NOMO-1 (cell line): ENCODE measurements around the gene TMEM269.
A peak's percentile ranks its signal among the peaks of the same experiment; 100 is the strongest.

Experiments used
- DNase-seq, 2 experiments: peaks; one replicate each; lab custom pipeline; 2025; ENCODE audit not compliant: unreplicated experiment in 2 of 2; lab: John Stamatoyannopoulos, UW

Gene TMEM269

DNA sequence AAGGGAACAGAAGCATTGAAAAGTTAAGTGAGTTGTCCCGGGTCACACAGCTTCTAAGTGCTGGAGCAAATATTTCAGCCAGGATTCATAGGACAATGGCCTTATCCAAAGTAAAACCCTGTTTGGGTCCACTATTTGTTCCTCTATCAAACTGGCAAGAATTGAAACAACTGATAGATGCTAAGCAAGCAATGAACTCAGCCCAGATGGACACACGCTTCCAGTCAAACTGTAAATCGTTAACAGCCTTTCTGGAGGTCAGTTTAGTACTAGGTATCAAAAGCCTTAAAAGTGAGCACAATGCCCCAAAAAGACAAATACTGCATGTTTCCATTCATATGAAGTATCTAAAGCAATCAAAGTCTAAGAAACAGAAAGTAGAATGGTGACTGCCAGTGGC is 33.2 kb downstream of the TMEM269 start:
- no peak for DNase-seq

DNA sequence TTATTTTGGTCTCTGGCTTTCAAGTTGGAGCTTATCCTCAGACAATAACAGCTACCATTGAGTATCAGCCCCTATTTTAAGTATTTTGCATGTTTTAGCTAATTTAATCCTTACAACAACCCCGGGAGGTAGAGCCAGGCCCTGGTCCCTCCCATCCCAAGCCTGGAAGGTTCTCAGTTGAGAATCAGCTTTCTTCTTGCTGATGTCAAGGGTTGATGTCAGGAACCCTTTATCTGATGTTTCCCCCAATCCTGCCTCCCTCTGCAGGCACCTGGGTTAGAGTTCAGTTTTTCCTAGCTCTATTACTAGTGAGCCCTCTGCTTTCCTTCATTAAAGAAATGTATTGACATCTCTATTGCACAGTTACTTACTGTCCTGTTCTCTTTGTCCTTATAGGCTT is 36.0 kb downstream of the TMEM269 start:
- no peak for DNase-seq

DNA sequence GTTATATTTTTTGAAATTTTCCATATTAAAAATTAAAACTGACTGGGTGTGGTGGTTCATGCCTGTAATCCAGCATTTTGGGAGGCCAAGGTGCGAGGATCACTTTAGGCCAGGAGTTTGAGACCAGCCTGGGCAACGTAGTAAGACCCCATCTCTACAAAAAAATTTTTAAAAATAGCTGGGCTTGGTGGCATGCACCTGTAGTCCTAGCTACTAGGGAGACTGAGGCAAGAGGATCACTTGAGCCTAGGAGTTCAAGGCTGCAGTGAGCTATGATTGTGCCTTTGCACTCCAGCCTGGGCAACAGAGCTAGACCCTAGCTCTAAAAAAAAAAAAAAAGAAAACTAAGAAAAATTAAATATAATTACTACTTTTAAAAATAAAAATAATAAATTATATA is 36.9 kb downstream of the TMEM269 start:
- DNase-seq = no peak

DNA sequence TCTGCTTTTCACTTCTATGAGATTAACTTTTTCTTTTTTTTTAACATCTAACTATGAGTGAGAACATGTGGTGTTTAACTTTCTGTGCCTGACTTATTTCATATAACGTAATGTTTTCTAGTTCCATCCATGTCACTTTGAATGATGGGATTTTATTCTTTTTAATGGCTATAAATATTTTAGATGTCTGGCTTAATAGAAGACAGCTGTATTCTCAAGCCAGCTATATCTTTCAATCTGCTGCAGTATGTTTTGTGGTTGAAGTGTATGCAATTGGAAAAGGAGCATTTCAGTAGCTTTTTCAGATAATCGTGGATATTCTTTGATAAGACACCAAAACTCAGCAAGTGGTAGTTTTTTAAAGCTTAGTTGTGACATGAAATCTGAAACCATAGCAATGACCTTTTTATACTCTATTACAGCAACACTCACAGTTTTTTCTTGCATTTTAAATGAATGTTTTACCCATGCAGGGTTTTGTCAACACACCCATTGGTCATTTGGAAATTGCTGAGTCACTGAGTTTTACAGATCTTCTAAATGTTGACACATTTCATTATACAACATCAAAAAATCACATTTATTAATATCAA is 38.1 kb downstream of the TMEM269 start:
- DNase-seq = no peak

DNA sequence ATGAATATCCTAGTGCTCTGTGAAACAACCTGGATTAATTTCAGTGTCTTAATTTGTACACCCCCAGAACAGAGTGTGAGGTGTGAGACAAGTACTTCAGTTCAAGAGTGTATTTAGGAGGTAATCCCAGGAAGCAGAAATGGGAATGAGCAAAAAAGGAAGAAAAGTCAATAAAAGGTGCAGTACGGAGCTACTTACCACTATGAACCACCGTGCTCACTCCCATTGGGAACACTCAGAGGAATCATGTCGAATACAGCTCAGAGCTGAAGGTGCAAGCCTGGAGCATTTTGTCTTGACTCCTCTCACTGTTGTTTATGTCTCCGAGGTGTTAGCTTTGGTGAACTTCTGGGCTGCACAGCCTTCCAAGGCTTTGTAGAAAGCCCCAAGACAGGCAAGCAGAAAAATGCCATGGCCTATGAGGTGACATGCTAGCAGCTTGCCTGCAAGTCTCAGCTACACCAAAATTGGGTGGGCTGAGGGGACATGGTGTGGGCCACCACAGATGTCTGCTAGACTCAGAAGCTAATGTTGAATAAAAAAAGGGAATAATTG is 39.8 kb downstream of the TMEM269 start:
- no peak for DNase-seq

DNA sequence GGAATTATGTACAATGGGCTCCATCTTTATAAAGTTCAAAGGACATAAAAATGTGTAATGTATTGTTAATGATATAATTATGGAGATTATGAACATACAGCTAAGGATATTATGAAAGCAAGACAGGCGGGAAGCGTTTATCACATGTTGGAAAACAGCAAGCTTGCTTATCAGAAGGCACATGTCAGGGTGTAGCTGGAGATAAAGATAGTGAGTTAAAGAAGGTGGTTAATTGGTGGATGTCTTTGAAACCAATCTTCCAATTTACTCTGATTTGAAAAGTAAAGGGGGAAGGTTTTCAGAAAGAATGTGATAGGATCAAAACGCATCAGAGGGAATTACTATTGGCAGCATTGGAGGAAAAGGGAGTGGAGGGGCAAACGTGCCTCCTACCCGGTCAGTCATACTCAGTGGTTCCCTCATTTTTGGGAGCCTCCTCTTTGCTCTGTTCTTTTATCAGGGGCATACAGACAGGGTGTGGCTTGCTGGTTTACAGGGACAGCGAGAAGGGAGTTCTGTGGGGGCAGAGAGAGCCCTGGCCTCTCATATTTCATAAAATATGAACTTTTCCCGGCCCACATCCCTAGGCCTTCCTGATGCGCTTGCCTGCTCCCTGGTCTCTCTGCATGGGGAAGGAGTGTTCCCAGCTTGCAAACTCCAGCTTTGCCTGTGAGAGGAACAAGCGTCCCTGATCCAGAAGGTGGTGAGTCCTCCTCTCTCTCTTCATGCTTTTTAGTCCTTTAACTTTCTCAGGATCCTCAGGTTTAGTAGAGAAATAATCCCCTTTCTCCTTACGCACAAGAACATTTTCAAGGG is 40.5 kb downstream of the TMEM269 start:
- no peak for DNase-seq

DNA sequence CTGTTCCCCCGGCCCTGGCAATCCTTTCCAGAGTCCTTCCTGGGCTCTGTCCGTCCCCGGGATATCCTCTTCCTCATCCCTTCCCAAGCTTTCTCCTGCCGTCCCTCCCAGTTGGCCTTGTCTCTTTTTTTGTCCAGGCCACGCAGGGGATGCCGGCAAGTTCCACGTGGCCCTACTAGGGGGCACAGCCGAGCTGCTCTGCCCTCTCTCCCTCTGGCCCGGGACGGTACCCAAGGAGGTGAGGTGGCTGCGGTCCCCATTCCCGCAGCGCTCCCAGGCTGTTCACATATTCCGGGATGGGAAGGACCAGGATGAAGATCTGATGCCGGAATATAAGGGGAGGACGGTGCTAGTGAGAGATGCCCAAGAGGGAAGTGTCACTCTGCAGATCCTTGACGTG is 45.8 kb downstream of the TMEM269 start:
- DNase-seq = no peak

DNA sequence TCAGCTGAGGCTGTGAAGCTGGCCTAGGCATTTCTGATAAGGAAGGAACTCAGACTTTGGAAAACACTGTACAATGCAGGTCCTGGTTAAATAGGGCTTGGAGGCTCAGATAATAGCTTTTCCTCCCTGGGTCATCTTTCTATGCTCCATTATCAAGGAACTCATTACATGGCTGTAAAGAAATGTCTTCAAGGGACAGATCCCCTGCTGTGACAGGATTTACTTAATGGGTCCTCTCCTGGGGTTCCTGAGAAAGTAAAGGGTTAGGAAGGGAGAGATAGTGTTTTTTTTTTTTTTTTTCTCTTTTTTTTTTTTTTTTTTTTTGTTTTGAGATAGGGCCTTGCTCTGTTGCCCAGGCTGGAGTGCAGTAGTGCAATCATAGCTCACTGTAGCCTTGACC is 46.5 kb downstream of the TMEM269 start:
- no peak for DNase-seq

DNA sequence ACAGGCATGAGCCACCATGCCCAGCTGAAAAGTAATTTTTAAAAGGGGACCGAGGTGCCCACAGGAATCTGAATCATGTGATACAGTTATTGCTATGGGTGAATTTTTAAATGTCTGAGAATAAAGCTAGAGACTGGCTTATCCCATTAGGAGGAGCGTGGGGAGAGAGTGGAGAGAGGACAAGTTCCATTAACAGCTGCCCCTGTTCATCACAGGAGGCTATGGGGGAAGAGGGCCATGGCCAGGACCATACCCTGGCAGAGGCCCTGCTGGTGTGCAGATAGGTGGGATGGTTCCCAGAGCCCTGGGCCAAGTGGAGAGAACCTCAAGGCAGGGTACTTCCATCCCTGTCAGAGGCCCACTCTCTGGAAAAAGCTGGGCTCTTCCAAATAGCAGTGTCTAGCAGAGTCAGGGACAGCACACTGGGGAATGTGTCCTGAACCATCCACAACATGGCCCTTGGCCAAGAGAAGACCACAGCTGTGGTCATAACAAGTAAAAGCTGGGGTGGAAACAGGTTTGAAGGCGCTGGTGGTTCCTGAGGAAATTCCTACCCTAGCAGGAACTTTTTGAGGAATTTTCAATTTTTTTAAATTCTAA is 48.0 kb downstream of the TMEM269 start:
- DNase-seq = no peak

DNA sequence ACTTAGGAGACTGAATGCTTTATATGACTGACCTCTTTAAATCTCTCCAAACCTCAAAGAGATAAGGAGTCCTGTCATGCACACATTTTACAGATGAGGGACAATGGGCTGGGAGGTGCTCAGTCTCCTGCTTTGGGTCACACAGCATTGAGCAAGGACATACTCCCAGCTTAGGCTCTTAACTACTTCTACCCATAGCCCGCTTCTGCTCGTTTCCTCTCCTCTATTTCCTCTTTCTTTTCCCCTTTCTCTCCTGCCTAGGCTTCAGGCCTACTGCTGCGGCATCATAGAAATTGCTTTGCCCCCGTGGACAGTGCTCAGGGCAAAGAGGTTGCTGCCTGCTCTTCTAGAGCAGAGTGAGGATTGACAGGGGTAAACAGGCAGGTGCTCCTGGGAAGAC is 49.2 kb downstream of the TMEM269 start:
- DNase-seq = peak; percentile 51 to 63

DNA sequence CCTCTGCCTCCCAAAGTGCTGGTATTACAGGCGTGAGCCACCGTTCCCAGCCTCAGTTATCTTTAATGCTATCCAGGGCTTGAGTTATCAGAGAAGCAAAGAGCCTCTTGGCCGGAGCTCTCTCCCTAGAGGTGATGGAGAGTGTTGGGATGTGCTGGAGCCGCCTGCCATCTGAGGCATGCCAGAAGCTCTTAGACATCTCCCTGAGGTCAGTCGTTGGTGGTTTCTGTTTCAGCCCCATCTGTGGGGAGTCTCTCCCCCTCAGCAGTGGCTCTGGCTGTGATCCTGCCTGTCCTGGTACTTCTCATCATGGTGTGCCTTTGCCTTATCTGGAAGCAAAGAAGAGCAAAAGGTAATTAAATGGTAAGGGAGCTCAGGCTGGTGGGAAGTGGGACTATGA is 50.0 kb downstream of the TMEM269 start:
- no peak for DNase-seq

DNA sequence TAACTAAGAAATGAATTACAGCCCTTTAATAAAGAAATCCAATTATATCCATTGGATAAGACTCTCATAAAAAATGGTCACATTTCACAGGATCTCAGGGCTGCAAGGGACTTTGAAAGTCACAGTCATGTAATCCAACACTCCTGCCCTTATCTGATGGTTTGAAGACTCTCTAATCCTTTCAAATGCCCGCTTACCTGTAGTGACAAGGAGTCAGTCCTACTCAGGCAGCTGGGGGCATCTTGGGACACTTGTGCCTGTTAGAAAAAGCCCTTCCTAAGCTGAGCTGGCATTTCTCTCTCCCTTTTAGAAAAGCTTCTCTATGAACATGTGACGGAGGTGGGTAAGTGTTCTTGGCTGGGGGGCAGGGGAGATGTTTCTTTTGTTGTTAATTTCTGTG is 50.6 kb downstream of the TMEM269 start:
- no peak for DNase-seq

DNA sequence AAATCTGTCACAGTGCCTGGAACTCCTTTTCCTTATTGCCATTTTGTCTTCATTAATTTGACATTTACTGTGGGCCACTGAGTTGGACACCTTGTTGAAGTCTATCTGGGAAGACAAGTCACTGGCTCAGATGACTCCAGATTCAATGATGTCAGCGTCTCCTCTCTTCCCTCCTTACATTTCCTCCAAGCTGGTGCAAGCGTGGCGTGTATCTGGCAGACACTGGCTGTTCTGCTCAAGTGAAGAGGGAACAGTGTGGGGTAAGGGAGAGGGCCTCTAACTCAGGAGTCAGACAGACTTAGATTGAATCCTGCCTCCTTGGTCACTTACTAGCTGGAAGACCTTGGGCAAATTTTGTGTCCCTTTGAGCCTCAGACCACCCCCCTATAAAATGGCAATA is 52.9 kb downstream of the TMEM269 start:
- no peak for DNase-seq

DNA sequence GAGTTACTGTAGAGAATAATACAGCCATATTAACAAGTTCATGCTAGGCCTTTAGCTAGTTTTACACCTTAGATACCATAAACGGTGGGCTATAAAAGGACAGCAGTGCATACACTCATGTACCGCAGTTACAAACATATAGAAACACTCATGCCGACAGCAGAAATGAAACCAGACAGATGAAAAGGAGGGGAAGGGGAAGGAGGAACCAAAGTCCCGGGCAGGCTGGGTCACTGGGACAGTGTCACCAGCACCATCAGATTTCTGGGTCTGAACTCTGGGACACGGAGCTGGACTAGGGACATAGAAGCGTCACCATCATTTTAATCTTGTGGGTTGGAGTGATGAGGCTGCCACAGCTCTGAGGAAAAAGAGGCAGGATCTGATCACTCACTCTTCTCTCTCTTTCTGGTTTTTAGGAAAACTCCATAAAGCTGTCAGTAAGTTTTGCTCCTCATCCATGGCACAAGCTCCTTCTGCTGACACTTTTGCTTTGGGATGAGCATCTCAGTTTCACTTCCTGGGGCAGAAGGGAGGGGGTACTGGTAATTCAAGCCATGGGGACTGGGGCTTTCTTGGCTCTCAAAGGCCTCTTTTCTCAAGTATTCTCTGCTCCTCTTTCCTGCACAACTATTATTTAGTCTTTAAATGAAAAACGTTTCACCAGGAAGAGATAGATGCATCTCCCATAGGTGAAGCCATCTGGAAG is 53.8 kb downstream of the TMEM269 start:
- peak in 1 of 2 experiments; percentile 22 for DNase-seq

DNA sequence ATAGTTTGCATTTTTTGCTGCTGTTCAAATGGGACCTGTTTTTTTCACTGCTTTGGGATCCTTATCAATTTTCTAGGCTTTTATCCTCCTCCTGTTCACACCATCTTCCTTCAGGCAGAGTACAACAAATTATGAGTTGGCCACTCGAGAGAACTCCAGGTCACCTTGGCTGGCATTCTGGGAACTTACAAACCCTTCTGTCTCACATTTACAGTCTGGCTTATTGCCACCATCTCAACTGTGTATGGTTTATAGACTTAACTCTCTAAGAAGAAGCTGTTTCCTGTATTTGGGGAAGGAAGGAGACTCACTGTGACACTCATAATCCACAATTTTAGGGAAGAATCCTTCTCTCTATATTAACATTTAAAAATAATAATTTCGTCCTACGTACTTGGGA is 56.2 kb downstream of the TMEM269 start:
- DNase-seq = no peak

DNA sequence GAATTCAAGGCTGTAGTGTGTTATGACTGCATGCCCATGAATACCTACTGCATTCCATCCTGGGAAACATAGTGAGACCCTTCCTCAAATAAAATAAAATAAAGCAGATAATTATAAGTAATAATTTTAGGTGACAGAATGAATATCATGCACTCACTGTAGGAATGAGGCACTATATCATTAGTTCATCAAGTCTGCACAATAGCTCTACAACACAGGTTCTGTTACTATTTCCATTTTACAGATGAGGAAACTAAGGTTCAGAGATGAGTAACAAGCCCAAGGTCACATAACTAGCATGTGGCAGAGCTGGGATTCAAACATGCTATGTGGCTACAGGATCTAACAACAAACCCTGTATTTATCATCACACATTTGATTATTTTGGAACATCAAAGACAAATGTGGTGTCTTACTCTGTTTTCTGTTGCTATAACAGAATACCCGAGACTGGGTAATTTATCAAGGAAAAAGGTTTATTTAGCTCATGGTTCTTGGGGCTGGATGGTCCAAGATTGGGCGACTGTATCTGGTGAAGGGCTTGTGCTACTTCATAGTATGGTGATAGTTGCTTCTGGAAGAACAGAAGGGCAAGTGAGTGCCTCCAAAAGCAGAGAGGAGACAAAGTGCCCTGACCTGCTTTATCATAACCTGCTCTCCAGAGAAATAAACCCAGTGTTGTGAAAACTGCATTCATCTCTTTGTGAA is 56.8 kb downstream of the TMEM269 start:
- DNase-seq = no peak

DNA sequence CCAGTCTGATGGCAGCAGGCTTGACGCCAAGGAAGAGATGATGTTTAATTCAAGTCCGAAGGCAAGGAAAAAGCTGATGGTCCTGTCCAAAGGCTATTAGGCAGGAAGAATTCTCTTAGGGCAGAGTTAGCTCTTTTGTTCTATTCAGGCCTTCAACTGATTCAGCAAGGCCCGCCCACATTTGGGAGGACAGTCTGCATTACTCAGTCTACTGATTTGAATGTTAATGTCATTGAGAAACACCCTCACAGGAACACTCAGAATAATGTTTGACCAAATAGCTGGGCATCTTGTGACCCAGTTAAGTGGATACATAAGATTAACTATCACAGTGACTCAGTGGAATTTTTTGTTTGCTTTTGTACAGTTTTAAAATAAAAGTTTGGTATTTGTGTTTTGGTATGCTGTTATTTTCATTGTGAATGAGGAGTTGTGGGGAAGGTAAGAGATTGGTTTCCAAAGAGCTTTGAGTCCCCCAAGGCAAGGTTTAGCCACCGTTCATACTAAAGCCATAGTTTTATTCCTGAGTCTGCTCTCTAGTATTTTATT is 59.9 kb downstream of the TMEM269 start:
- no peak for DNase-seq

DNA sequence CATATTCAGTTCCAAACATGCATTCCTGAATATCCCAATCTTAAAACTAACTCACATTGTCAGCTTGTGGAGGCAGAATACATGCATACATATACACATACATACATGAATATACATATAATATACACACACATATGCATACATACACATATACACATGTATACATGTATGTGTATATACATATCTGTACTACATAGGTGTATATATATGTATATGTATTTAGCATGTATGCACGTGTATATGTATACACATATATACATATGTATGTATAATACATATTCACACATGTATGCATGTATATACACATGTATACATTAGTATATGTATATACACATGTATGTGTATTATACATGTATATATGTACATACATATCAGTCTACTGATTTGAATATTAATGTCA is 60.4 kb downstream of the TMEM269 start:
- no peak for DNase-seq

DNA sequence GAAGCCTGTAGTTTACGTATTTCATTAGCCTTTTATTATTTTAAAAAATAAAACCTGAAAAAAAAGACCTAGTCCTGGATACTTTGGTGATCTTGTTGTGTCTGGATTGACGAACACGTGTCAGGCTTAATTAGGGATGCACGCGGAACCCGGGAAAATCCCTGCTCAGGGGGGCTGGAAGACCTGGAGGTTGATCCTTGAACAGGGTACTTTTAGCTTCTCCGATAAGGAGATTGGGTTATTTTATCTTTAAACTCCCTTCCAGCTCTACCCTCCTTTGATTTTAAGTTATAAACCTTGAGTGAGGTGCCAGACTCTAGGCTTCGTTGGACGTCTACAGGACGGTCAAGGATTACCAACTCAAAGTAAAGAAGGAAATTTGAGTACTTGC is 61.1 kb downstream of the TMEM269 start:
- DNase-seq = no peak
